H1 (cell line): Measurements from ENCODE around the gene CDC42BPB. TPM values are rescaled to one million over a fixed set of nuclear protein-coding genes. Genes with fewer than 3 reads are reported as not detected.

Experiments
- CTCF ChIA-PET: fragments of 300-600 bp; sonication (Branson Sonifier 250); formaldehyde crosslinking; loops from one replicate; lab custom pipeline; 2021; ENCODE audit not compliant: partially characterized antibody; lab: Charles Lee
- POLR2A ChIA-PET: fragments of 300-600 bp; sonication (Branson Sonifier 250); formaldehyde crosslinking; loops from one replicate; lab custom pipeline; 2021; ENCODE audit warnings: inconsistent platforms; ENCODE audit not compliant: partially characterized antibody; lab: Charles Lee
- DNase-seq, 2 experiments: peaks; one replicate each; pipeline versions ENCODE4 v3.0.0 to v3.0.0-alpha.2; 2010 to 2022; ENCODE audit warnings: low spot score in 2 of 2, low read depth in 1 of 2, mixed read lengths in 1 of 2
- FAIRE-seq: peaks from 2 replicates; lab custom pipeline; 2011; peaks lifted over from hg19 to GRCh38; lab: Jason Lieb, UNC
- H2AFZ ChIP-seq: 2 replicates; pipeline ENCODE4 v1.8.1; 2012; ENCODE audit warnings: low read length, inconsistent platforms
- H2AK5ac ChIP-seq: 2 replicates; pipeline ENCODE4 v1.6.1; 2013; ENCODE audit warnings: low read depth, low read length
- H2BK120ac ChIP-seq: replicated peaks from 2 replicates; pipeline ENCODE3; 2013; ENCODE audit warnings: low read depth, low read length, inconsistent platforms
- H2BK12ac ChIP-seq: 2 replicates; pipeline ENCODE4 v1.6.1; 2013; ENCODE audit warnings: low read depth, low read length
- H2BK15ac ChIP-seq: 2 replicates; pipeline ENCODE4 v1.6.1; 2013; ENCODE audit warnings: low read length
- H2BK20ac ChIP-seq: 2 replicates; pipeline ENCODE4 v1.6.1; 2013; ENCODE audit warnings: low read length
- H2BK5ac ChIP-seq: 2 replicates; pipeline ENCODE4 v1.6.1; 2013; ENCODE audit warnings: low read depth, low read length
- H3K14ac ChIP-seq: 2 replicates; pipeline ENCODE4 v1.6.1; 2013; ENCODE audit warnings: inconsistent platforms; ENCODE audit not compliant: insufficient read length
- H3K18ac ChIP-seq: 2 replicates; pipeline ENCODE4 v1.6.1; 2013; ENCODE audit warnings: low read length; ENCODE audit errors: extremely low read depth
- H3K23ac ChIP-seq: 2 replicates; pipeline ENCODE4 v1.6.1; 2013; ENCODE audit warnings: inconsistent platforms; ENCODE audit not compliant: insufficient read length
- H3K23me2 ChIP-seq: 2 replicates; pipeline ENCODE4 v1.6.1; 2013; ENCODE audit warnings: low read depth, low read length
- H3K27ac ChIP-seq: 2 replicates; pipeline ENCODE4 v1.6.1; 2011; ENCODE audit warnings: low read depth, low read length, inconsistent platforms
- H3K27me3 ChIP-seq, 4 experiments: replicated peaks in 1 of 4; 1 replicate in 1 of 4; 2 replicates in 3 of 4; pipeline versions ENCODE4 v1.6.1 to v1.8.1; 2011 to 2013; ENCODE audit warnings: low read length in 3 of 4, mild to moderate bottlenecking in 3 of 4, inconsistent platforms in 2 of 4, mixed read lengths in 2 of 4, moderate library complexity in 1 of 4; ENCODE audit not compliant: control insufficient read depth in 3 of 4, insufficient read depth in 3 of 4; ENCODE audit errors: extremely low read depth in 1 of 4
- H3K36me3 ChIP-seq, 4 experiments: 2 replicates each; pipeline versions ENCODE4 v1.6.1 to v1.8.1; 2011 to 2013; ENCODE audit warnings: mild to moderate bottlenecking in 4 of 4, low read length in 3 of 4, moderate library complexity in 2 of 4, control low read depth in 1 of 4, inconsistent platforms in 1 of 4; ENCODE audit not compliant: insufficient read depth in 4 of 4, control insufficient read depth in 2 of 4
- H3K4ac ChIP-seq: replicated peaks from 2 replicates; pipeline ENCODE3; 2013; ENCODE audit warnings: low read length, low read depth, mixed read lengths, inconsistent platforms; ENCODE audit not compliant: insufficient read length
- H3K4me1 ChIP-seq, 4 experiments: replicated peaks in 1 of 4; 1 replicate in 1 of 4; 2 replicates in 3 of 4; pipeline versions ENCODE4 v1.6.1 to v1.8.1; 2011 to 2013; ENCODE audit warnings: low read length in 3 of 4, inconsistent platforms in 2 of 4, mixed read lengths in 1 of 4; ENCODE audit not compliant: insufficient read depth in 4 of 4, control insufficient read depth in 3 of 4
- H3K4me2 ChIP-seq, 2 experiments: 2 replicates each; pipeline versions ENCODE4 v1.6.1 to v1.8.1; 2011 to 2013; ENCODE audit warnings: low read depth in 2 of 2, low read length in 2 of 2, control low read depth in 1 of 2, inconsistent platforms in 1 of 2, mild to moderate bottlenecking in 1 of 2; ENCODE audit not compliant: insufficient read depth in 1 of 2
- H3K4me3 ChIP-seq, 4 experiments: fragments of 200-600, 300-600 bp in 1 of 4; sonication (generic), shearing (Covaris generic), sonication (Bioruptor Twin) in 1 of 4; 2 replicates each; pipeline versions ENCODE4 v1.5.1 to v1.8.1; 2011 to 2016; ENCODE audit warnings: low read length in 4 of 4, low read depth in 3 of 4, control low read depth in 2 of 4, inconsistent platforms in 2 of 4, mild to moderate bottlenecking in 2 of 4, mixed read lengths in 1 of 4, moderate library complexity in 1 of 4; ENCODE audit not compliant: insufficient read depth in 2 of 4; ENCODE audit errors: extremely low read depth in 1 of 4
- H3K56ac ChIP-seq: replicated peaks from 2 replicates; pipeline ENCODE3; 2013; ENCODE audit warnings: low read depth, mild to moderate bottlenecking, mixed read lengths, low read length, inconsistent platforms; ENCODE audit not compliant: insufficient read length
- H3K79me1 ChIP-seq: 2 replicates; pipeline ENCODE4 v1.6.1; 2013; ENCODE audit warnings: low read depth, low read length, control low read depth
- H3K79me2 ChIP-seq, 2 experiments: 2 replicates each; pipeline versions ENCODE4 v1.6.1 to v1.8.1; 2012 to 2013; ENCODE audit warnings: low read length in 2 of 2, mild to moderate bottlenecking in 2 of 2, inconsistent platforms in 1 of 2; ENCODE audit not compliant: insufficient read depth in 2 of 2, control insufficient read depth in 1 of 2
- H3K9ac ChIP-seq, 4 experiments: replicated peaks in 1 of 4; 1 replicate in 1 of 4; 2 replicates in 3 of 4; pipeline versions ENCODE4 v1.6.1 to v1.8.1; 2011 to 2013; ENCODE audit warnings: low read depth in 3 of 4, low read length in 3 of 4, control low read depth in 2 of 4, mild to moderate bottlenecking in 2 of 4, moderate library complexity in 2 of 4, inconsistent platforms in 1 of 4; ENCODE audit errors: extremely low read depth in 1 of 4
- H3K9me3 ChIP-seq, 2 experiments: 2 replicates each; pipeline versions ENCODE4 v1.6.1 to v1.8.1; 2012 to 2013; ENCODE audit warnings: mild to moderate bottlenecking in 2 of 2, moderate library complexity in 2 of 2, control low read depth in 1 of 2, inconsistent platforms in 1 of 2, low read depth in 1 of 2, low read length in 1 of 2, mixed read lengths in 1 of 2; ENCODE audit not compliant: insufficient read depth in 2 of 2
- H4K20me1 ChIP-seq, 2 experiments: replicated peaks in 1 of 2; 2 replicates each; pipeline versions ENCODE3 to v1.8.1; 2011 to 2013; ENCODE audit warnings: inconsistent platforms in 2 of 2, low read length in 2 of 2, mild to moderate bottlenecking in 1 of 2; ENCODE audit not compliant: insufficient read depth in 2 of 2, control insufficient read depth in 1 of 2
- H4K5ac ChIP-seq: 2 replicates; pipeline ENCODE4 v1.6.1; 2013; ENCODE audit warnings: low read length, low read depth, mixed read lengths, inconsistent platforms; ENCODE audit not compliant: insufficient read length
- H4K8ac ChIP-seq: 2 replicates; pipeline ENCODE4 v1.8.0; 2013; ENCODE audit warnings: mild to moderate bottlenecking, moderate library complexity, low read length, inconsistent platforms; ENCODE audit not compliant: insufficient read depth; ENCODE audit errors: extremely low read depth
- H4K91ac ChIP-seq: replicated peaks from 2 replicates; pipeline ENCODE3; 2013; ENCODE audit warnings: low read length, mixed read lengths, inconsistent platforms; ENCODE audit not compliant: insufficient read length
- CBX5 ChIP-seq: fragments of 300-800, 300-1000 bp; sonication (generic); IDR thresholded peaks from 2 replicates; pipeline ENCODE4 v1.7.1; 2016; ENCODE audit warnings: antibody characterized with exemption, low read length, low read depth
- CHD2 ChIP-seq: IDR thresholded peaks from 2 replicates; pipeline ENCODE4 v1.6.1; 2012; ENCODE audit warnings: low read length, improper control_type of control experiment
- CREB1 ChIP-seq: IDR thresholded peaks from 2 replicates; pipeline ENCODE4 v1.6.1; 2012; ENCODE audit warnings: inconsistent platforms
- KDM1A ChIP-seq: fragments of 200-600, 300-600 bp; sonication (generic); IDR thresholded peaks from 2 replicates; pipeline ENCODE4 v1.7.1; 2016; ENCODE audit warnings: mild to moderate bottlenecking, low read length, borderline replicate concordance
- PHF8 ChIP-seq: fragments of 200-600 bp; sonication (generic); conservative IDR thresholded peaks from 2 replicates; pipeline ENCODE4 v1.7.1; 2012; ENCODE audit warnings: low read depth, mild to moderate bottlenecking, inconsistent platforms, low read length, moderate library complexity
- SP2 ChIP-seq: IDR thresholded peaks from 2 replicates; pipeline ENCODE4 v1.6.1; 2012; ENCODE audit warnings: mild to moderate bottlenecking, low read length, inconsistent platforms
- TAF1 ChIP-seq: IDR thresholded peaks from 2 replicates; pipeline ENCODE4 v1.6.1; 2011; ENCODE audit warnings: mild to moderate bottlenecking, low read depth, low read length
- TEAD4 ChIP-seq: IDR thresholded peaks from 2 replicates; pipeline ENCODE4 v1.6.1; 2012; ENCODE audit warnings: low read depth, low read length, inconsistent platforms, mixed read lengths
- WGBS, 2 experiments: shearing (Covaris generic) in 1 of 2; methylation state at CpG; one replicate each; pipeline versions ENCODE4 v1.1.6 to v1.1.7; 2013 to 2015; ENCODE audit warnings: low lambda C conversion rate in 2 of 2, mixed read lengths in 2 of 2, inconsistent platforms in 1 of 2, low coverage in 1 of 2, missing lambda C conversion rate in 1 of 2; ENCODE audit not compliant: insufficient replicate concordance in 2 of 2, insufficient coverage in 1 of 2, insufficient read length in 1 of 2; ENCODE audit errors: extremely low coverage in 1 of 2, missing lambda C conversion rate in 1 of 2; 5-methylcytosine and 5-hydroxymethylcytosine counted together
- polyA plus RNA-seq, 7 experiments: library from polyadenylated mRNA; depleted of rRNA in 3 of 7; stranded (reverse) in 5 of 7; unstranded in 2 of 7; fragments of >200 nt in 5 of 7; fragments of 200-250 nt in 2 of 7; gene quantifications; 1 replicate in 5 of 7; 2 replicates in 1 of 7; 4 replicates in 1 of 7; pipeline versions ENCODE4 v1.2.1 to v1.2.3, GENCODE V29; 2011 to 2013; ENCODE audit warnings: missing spikeins in 2 of 7, mixed read lengths in 2 of 7
- total RNA-seq: library from RNA; stranded (reverse); fragmentation: NEBNext Ultra II Directional; extraction: Animal tissue kit (Norgen Biotek cat#: 25700); gene quantifications from 2 replicates; pipeline ENCODE4 v1.2.1, GENCODE V29; 2021
- TF ChIP-seq, protein P1 (sequence below): IDR thresholded peaks from 2 replicates; pipeline ENCODE4 v1.6.1; 2011; ENCODE audit warnings: low read length, improper control_type of control experiment

CDC42BPB gene
- total and polyA plus RNA-seq, 2 of the 8 experiments (the other 6 are each of a cell fraction or from before 2014, with no cell fraction given): 51.2 to 88.2 TPM

- Histone ChIP-seq H4K20me1 (peaks cover 7 to 22% of the 10 kb centered on the region in 2 experiments), H2AFZ (no peak overlapping the region), H3K9me3 (no peaks in the 10 kb centered on the region), H3K9ac (peak overlapping the region in 1 of 4 experiments; percentile 7; a peak in 1 of 7 replicates), H2BK15ac (no peak overlapping the region), H4K8ac (no peak overlapping the region), H4K5ac (no peak overlapping the region), H3K4me3 (no peak overlapping the region), H2BK12ac (no peak overlapping the region), H3K4ac (no peak overlapping the region), H3K4me2 (no peak overlapping the region), H4K91ac (no peak overlapping the region), H2BK20ac (no peak overlapping the region), H3K79me1 (peaks cover 23% of the 10 kb centered on the region), H3K4me1 (peaks cover 0 to 4% (median 3%) of the 10 kb centered on the region in 4 experiments; a peak in 3 of 7 replicates), H2BK5ac (no peak overlapping the region; the same call in 1 of the 2 replicates), H3K18ac (no peak overlapping the region), H3K27ac (no peak overlapping the region), H2AK5ac (no peak overlapping the region), H3K14ac (no peak overlapping the region), H3K36me3 (peaks cover 0 to 8% (median 1%) of the 10 kb centered on the region in 4 experiments; a peak in 2 of 8 replicates), H3K56ac (no peak overlapping the region), H3K27me3 (no peaks in the 10 kb centered on the region; a peak in 1 of 7 replicates), H3K23me2 (no peaks in the 10 kb centered on the region), H3K23ac (no peak overlapping the region), H2BK120ac (no peak overlapping the region), H3K79me2 (peaks cover 0 to 55% of the 10 kb centered on the region in 2 experiments; a peak in 2 of 4 replicates)
- 92% methylated on average over 12 of the region's 12 CpGs; no CpG with 5 or more reads in 1 of the 2 experiments for WGBS, 2 experiments
- POLR2A ChIA-PET: no interaction called here
- DNase-seq (no peak), FAIRE-seq (no peak)
- CTCF ChIA-PET: interaction anchor here (2.0 to 2.5 kb wide), 2 partner anchors 11 to 13 kb away, joined by 7 to 10 read pairs; no protein-coding TSS in a partner anchor
- TF ChIP-seq, protein P1, sequence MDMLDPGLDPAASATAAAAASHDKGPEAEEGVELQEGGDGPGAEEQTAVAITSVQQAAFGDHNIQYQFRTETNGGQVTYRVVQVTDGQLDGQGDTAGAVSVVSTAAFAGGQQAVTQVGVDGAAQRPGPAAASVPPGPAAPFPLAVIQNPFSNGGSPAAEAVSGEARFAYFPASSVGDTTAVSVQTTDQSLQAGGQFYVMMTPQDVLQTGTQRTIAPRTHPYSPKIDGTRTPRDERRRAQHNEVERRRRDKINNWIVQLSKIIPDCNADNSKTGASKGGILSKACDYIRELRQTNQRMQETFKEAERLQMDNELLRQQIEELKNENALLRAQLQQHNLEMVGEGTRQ: no peak
- TF ChIP-seq TAF1 (no peak), CBX5 (no peak), SP2 (no peak), CREB1 (no peak), CHD2 (no peak), TEAD4 (no peak), KDM1A (no peak), PHF8 (no peak)
Observed at GRCh38 chr14:103013028-103013427, 44.3 kb downstream of the CDC42BPB start.
